Fibroblast of lung (primary cell): ENCODE data around the gene JAM2. TPM values are rescaled to one million over a fixed set of nuclear protein-coding genes. Genes with fewer than 3 reads are reported as not detected.

Experiments used
- DNase-seq, 2 donors: peaks; one replicate each; pipeline versions ENCODE4 v3.0.0 to v3.0.0-alpha.2; 2010; ENCODE audit warnings: low read depth in 2 of 2
- H2AFZ ChIP-seq: 2 replicates; pipeline ENCODE4 v1.5.1; 2012; ENCODE audit warnings: low read length, control low read depth, inconsistent platforms
- H3K27ac ChIP-seq: 2 replicates; pipeline ENCODE4 v1.5.1; 2011; ENCODE audit warnings: low read length, control low read depth; ENCODE audit not compliant: insufficient read depth
- H3K27me3 ChIP-seq: 2 replicates; pipeline ENCODE4 v1.5.1; 2011; ENCODE audit warnings: mild to moderate bottlenecking, low read length; ENCODE audit not compliant: control insufficient read depth, insufficient read depth
- H3K36me3 ChIP-seq: 2 replicates; pipeline ENCODE4 v1.5.1; 2011; ENCODE audit warnings: low read length; ENCODE audit not compliant: control insufficient read depth, insufficient read depth
- H3K4me1 ChIP-seq: 2 replicates; pipeline ENCODE4 v1.5.1; 2011; ENCODE audit warnings: low read length; ENCODE audit not compliant: control insufficient read depth, insufficient read depth; ENCODE audit errors: extremely low read depth
- H3K4me2 ChIP-seq: 2 replicates; pipeline ENCODE4 v1.5.1; 2011; ENCODE audit warnings: low read length, control low read depth; ENCODE audit not compliant: insufficient read depth; ENCODE audit errors: extremely low read depth
- H3K4me3 ChIP-seq, 4 experiments: fragments of 200-600 bp in 1 of 4; sonication (generic) in 1 of 4; replicated peaks in 1 of 4; 2 replicates each; pipeline ENCODE4 v1.5.1; 2011 to 2016; ENCODE audit warnings: low read length in 4 of 4, low read depth in 3 of 4, mild to moderate bottlenecking in 3 of 4, control low read depth in 2 of 4, inconsistent platforms in 1 of 4, mixed read lengths in 1 of 4; ENCODE audit not compliant: insufficient read depth in 1 of 4; ENCODE audit errors: control extremely low read depth in 1 of 4
- H3K79me2 ChIP-seq: 2 replicates; pipeline ENCODE4 v1.5.1; 2012; ENCODE audit warnings: mild to moderate bottlenecking, low read length, inconsistent platforms; ENCODE audit not compliant: control insufficient read depth, insufficient read depth
- H3K9ac ChIP-seq: 2 replicates; pipeline ENCODE4 v1.5.1; 2011; ENCODE audit warnings: mild to moderate bottlenecking, low read length, control low read depth; ENCODE audit not compliant: insufficient read depth
- H3K9me3 ChIP-seq: 2 replicates; pipeline ENCODE4 v1.5.1; 2012; ENCODE audit warnings: low read depth, low read length; ENCODE audit not compliant: control insufficient read depth, insufficient read depth
- H4K20me1 ChIP-seq: 2 replicates; pipeline ENCODE4 v1.5.1; 2011; ENCODE audit warnings: low read length; ENCODE audit not compliant: control insufficient read depth, insufficient read depth; ENCODE audit errors: extremely low read depth
- EZH2 ChIP-seq: IDR thresholded peaks from 2 replicates; pipeline ENCODE4 v1.5.1; 2012; ENCODE audit warnings: low read length, control low read depth, mild to moderate bottlenecking; ENCODE audit errors: missing control alignments
- polyA plus RNA-seq, 2 donors: library from polyadenylated mRNA; depleted of rRNA in 1 of 2; stranded (reverse) in 1 of 2; unstranded in 1 of 2; fragments of >200 nt; gene quantifications; 2 replicates each; pipeline ENCODE4 v1.2.1, GENCODE V29; 2011 to 2012; ENCODE audit warnings: missing spikeins in 1 of 2
- total RNA-seq: library from RNA; depleted of rRNA; stranded (reverse); fragments of >200 nt; gene quantifications from 2 replicates; pipeline ENCODE4 v1.2.1, GENCODE V29; 2014
- TF ChIP-seq, protein P1 (sequence below), 2 donors: IDR thresholded peaks in 1 of 2; conservative IDR thresholded peaks in 1 of 2; 1 replicate in 1 of 2; 2 replicates in 1 of 2; pipeline ENCODE4 v1.5.1; 2011 to 2012; ENCODE audit warnings: low read length in 2 of 2, control low read depth in 1 of 2, inconsistent platforms in 1 of 2, low read depth in 1 of 2, mild to moderate bottlenecking in 1 of 2

JAM2 gene
- total and polyA plus RNA-seq, 2 donors (not counting 1 experiment from before 2014, with no cell fraction given): 1.4 to 2.1 TPM

GRCh38 chr21:25752416-25752815 is 113.4 kb downstream of the JAM2 start:
- no peak overlapping the region for H3K4me3 ChIP-seq
- DNase-seq: no peak
- peaks cover under 1% of the 10 kb centered on the region for H3K36me3 ChIP-seq

GRCh38 chr21:25756190-25756932 is 117.3 kb downstream of the JAM2 start:
- Histone ChIP-seq H3K36me3 (no peaks in the 10 kb centered on the region), H3K9me3 (no peaks in the 10 kb centered on the region), H3K27ac (no peak overlapping the region), H3K4me1 (no peaks in the 10 kb centered on the region), H3K4me3 (no peak overlapping the region), H3K27me3 (no peaks in the 10 kb centered on the region), H3K9ac (no peak overlapping the region), H2AFZ (no peak overlapping the region), H4K20me1 (no peaks in the 10 kb centered on the region), H3K4me2 (no peak overlapping the region), H3K79me2 (no peaks in the 10 kb centered on the region)
- TF ChIP-seq EZH2: no peak
- TF ChIP-seq, protein P1, sequence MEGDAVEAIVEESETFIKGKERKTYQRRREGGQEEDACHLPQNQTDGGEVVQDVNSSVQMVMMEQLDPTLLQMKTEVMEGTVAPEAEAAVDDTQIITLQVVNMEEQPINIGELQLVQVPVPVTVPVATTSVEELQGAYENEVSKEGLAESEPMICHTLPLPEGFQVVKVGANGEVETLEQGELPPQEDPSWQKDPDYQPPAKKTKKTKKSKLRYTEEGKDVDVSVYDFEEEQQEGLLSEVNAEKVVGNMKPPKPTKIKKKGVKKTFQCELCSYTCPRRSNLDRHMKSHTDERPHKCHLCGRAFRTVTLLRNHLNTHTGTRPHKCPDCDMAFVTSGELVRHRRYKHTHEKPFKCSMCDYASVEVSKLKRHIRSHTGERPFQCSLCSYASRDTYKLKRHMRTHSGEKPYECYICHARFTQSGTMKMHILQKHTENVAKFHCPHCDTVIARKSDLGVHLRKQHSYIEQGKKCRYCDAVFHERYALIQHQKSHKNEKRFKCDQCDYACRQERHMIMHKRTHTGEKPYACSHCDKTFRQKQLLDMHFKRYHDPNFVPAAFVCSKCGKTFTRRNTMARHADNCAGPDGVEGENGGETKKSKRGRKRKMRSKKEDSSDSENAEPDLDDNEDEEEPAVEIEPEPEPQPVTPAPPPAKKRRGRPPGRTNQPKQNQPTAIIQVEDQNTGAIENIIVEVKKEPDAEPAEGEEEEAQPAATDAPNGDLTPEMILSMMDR (conservative IDR thresholded peaks at IDR 0.05 in 1 of 2, IDR thresholded peaks at IDR 0.05 in 1 of 2; ENCODE audit: low read depth in 1 of 2, low read length in 2 of 2): no peak
- no peak for DNase-seq

More at GRCh38 chr21:25752416-25752815, 113.4 kb downstream of the JAM2 start:
- TF ChIP-seq, protein P1 (conservative IDR thresholded peaks at IDR 0.05 in 1 of 2, IDR thresholded peaks at IDR 0.05 in 1 of 2; ENCODE audit: low read depth in 1 of 2, low read length in 2 of 2): no peak
- TF ChIP-seq EZH2: no peak
- Histone ChIP-seq H2AFZ (no peak overlapping the region), H4K20me1 (no peaks in the 10 kb centered on the region), H3K9ac (no peak overlapping the region), H3K79me2 (no peaks in the 10 kb centered on the region), H3K27me3 (no peaks in the 10 kb centered on the region), H3K27ac (no peak overlapping the region), H3K4me1 (no peaks in the 10 kb centered on the region), H3K9me3 (no peaks in the 10 kb centered on the region), H3K4me2 (no peak overlapping the region)

- Histone ChIP-seq H3K36me3 (no peaks in the 10 kb centered on the region), H3K4me3 (no peak overlapping the region), H3K79me2 (no peaks in the 10 kb centered on the region), H3K27ac (no peak overlapping the region), H3K9me3 (no peaks in the 10 kb centered on the region), H4K20me1 (no peaks in the 10 kb centered on the region), H3K4me2 (no peak overlapping the region), H3K27me3 (no peaks in the 10 kb centered on the region), H3K4me1 (no peaks in the 10 kb centered on the region), H3K9ac (no peak overlapping the region), H2AFZ (no peak overlapping the region)
- no peak for DNase-seq
- TF ChIP-seq, protein P1 (conservative IDR thresholded peaks at IDR 0.05 in 1 of 2, IDR thresholded peaks at IDR 0.05 in 1 of 2; ENCODE audit: low read depth in 1 of 2, low read length in 2 of 2): no peak
- TF ChIP-seq EZH2: no peak
These were observed 118.5 kb downstream of the JAM2 start for GRCh38 chr21:25757531-25757930.
